T-helper 2 cell treated with Interferon-gamma antibody and Interleukin-4, amounts not matched to agents 100 ng/mL and 5 ng/mL, for 36 hours (primary cell): Measurements from ENCODE around the gene CLDN8. TPM values are rescaled to one million over a fixed set of nuclear protein-coding genes. Genes with fewer than 3 reads are reported as not detected.

Experiments used
- intact Hi-C: fragments of 100-400 bp; cut with micrococcal nuclease; formaldehyde crosslinking; loops from one replicate; pipeline ENCODE4 v1.15.1; 2023
- total RNA-seq: library from RNA; stranded (reverse); gene quantifications from 2 replicates; pipeline ENCODE4 v1.2.3, GENCODE V29; 2022

Gene CLDN8
- total RNA-seq, 1 donor from 2014 or later: not detected

DNA sequence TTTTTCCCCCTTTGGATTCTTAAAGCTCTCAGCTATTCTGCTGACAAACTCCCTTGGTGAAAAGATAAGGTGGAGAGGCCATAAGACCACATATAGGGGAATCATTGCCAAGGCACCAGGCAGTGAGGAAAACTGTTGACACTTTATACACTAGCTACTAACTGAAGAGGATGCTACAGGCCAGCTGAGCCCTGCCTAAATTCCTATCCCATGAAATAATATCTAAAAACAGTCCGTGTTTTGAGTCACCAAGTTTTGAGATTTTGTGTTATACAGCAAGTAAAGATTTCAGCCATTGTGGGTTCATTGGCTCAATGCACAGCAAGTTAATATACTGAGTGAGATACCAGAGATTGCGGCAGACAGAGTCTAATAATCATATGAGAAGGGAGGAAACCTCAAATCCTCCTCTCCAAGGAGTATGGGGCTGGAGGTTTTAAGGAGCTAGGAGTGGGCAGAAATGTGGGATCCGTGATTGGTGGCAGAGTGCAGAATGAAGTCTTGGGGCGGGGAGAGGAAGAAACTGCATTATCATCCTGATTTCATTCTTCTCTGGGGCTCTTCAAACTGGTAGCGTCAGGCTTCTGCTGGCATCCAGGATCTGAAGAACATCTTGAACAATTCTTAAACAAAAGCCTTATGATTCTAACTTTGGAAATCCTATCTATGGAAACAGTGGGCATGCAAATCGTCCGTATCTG lies 9.2 kb downstream of the CLDN8 start:
- intact Hi-C loops: no loop called here

DNA sequence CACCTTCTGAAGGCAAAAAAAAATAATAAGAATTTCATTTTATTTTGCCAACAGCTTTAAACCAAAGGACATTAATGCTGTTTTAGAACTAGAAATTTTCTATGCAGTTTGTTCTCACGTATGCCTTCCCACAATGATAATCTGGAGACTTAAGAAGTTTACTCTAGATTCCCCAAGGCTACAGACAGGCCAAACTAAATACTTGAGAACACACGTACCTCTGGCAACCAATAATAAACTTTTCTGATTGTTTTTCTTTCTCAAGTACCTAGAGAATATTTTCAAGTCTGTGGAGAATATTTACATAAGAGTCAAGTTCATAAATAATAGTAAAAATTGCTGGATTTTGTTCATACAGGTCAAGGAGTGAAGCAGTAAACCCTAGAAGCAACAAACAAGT lies 15.9 kb downstream of the CLDN8 start:
- intact Hi-C loops: no loop called here

DNA sequence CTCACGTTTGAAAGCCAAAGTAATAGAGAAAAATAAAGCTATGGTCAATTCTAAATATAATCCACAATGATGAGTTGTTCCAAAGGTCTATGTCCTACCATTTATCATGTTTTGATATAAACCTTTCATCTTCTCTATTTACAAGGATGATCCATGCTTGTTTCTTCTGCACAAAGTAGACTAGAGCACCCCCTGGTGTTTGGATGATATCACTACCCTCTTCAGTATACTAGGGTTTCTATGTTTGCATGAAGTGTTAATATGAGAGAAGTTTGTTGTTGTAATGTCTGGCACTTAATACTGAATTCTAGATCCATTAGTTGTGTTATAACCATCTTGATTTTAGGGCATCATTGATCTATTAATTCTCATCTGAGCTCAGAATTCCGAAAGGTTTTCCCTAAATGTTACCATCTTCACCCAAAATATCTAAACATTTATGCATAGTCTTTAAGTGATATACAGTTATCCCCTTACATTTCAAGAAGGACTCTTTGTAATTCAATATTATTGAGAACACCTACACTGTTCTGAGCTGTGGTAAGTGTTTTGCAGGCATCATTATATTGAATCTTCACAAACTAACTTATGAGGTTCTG lies 21.1 kb downstream of the CLDN8 start:
- intact Hi-C loops: no loop called here

DNA sequence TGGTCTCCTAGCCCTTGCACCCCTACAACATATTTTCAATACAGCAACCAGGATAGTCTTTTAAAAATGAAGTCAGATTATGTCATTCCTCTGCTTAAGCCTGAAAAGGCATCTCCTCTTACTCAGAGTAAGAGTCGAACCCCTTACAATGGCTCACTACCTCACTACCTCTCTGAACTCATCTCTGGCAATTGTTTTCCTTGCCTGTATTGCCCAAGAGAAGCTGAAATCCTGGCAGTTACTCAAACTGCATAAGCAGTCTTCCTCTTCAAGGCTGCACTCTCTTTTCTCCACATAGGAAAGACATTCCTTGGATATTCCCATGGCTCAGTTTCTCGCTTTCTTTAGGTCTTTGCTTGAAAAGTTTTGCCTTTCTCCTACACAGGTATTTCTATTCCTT lies 22.7 kb downstream of the CLDN8 start:
- intact Hi-C loops: no loop called here

DNA sequence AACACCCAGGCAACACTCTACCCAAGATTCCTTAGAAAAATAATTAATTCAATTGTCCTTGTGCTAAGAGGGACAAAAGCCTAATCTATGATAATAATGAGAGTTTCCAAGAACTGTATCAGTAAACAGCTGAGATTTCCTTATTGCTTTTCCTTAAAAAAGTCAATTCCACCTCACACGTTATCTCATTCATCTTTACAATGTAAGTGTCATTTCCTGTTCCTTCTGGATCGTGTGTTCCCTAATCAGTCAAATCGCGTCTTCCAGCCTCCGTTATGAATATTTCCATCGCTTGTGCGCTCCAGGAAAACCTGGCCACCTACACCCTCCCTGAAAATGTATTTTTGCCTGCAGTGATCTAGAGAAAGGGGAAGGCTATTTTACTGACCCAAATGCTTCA lies 25.3 kb downstream of the CLDN8 start:
- intact Hi-C loops: no loop called here

DNA sequence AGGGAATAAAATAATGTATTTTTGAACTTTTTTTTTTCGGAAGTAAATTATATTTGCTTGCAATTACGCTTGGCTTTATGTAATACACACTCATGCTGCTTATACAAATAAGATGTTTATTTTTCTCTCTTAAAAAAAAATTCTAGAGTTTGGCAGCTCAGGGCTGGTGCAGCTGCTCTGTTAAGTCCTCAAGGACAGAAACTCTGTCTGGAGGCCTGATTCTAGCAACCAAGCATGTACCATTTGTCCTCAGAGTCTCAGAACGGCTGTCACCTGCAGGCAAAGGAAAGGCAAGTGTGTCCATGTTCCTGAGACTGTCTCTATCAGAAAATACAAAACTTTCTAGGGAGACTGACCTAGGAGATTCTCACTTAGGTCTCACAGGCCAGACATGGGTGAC lies 26.1 kb downstream of the CLDN8 start:
- intact Hi-C loops: no loop called here

DNA sequence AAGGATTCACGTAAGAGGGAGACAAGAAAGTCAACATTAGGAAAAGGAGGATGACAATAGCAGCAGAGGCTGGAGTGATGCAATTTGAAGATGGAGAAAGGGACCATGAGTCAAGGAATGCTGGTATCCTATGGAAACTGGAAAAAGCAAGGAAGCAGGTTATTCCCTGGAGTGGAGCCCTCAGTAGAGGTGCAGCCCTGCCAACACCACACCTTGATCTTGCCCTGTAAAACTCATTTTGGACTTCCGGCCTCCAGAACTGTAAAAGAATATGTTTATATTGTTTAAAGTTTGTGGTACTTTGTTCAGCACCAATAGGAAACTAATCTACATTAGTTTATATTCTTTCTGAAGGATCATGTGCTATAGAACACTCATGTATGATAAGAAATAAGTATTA lies 29.7 kb downstream of the CLDN8 start:
- intact Hi-C loops: no loop called here

DNA sequence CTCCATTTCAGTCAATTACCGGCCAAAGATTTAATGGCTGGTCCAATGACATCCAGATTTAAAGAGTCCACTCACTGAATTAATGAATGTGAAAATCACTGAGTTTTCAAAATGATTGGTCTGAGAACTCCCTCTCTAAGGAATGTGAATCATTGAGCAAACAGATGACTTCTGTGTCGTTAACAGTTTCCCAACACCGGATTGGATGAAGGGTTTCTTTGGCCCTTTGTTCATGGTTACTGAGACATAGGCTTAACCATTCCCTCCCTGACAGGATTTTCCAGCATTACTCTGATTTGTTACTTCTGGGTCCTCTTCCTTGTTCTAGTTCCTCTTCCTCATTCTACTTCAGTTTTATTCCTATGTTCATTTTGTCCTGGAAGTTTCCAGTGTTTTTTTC lies 47.8 kb downstream of the CLDN8 start:
- intact Hi-C loops: no loop called here

DNA sequence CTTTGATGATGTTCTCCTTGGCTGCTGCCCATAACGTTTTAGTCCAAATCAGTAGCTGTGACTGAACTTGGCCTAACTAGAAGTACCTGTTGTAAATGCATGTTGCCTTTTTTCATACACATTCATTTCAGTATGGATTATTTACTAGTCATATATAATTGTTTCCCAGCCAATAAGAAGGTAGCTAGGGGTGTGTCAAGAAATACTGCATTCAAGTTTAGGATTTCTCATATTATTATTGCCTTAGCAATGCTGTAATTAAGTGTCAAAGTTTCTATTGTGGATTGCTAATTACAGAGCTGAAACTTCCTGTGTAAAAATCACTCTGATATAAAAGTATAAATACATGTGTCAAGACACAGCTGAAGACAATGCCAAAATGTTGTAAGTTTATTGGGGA lies 49.2 kb downstream of the CLDN8 start, which contains the start of gene CLDN17:
Gene CLDN17, minus strand, starts transcription at position 101 of the 400 bp plus-strand sequence. CDS start 188 bp downstream, outside the sequence.
- intact Hi-C loops: no loop called here

DNA sequence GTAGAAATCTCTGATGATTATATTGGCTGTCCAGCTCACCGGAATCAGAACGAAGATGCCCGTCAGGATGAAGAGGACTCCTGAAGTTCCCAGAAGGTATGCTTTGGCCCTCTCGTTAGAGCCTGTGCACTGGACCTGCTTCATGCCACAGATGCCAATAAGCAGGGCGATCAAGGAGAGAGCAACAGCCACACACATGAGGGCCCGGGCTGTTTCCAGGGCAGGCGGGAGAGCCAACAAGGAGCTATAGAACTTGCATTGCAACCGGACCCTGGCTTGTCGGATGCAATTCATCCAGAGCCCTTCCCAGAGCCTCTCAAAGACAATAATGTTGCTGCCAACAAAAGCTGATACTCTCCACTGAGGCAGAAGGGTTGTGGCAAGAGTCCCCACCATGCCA lies 49.7 kb downstream of the CLDN8 start:
- intact Hi-C loops: no loop called here

DNA sequence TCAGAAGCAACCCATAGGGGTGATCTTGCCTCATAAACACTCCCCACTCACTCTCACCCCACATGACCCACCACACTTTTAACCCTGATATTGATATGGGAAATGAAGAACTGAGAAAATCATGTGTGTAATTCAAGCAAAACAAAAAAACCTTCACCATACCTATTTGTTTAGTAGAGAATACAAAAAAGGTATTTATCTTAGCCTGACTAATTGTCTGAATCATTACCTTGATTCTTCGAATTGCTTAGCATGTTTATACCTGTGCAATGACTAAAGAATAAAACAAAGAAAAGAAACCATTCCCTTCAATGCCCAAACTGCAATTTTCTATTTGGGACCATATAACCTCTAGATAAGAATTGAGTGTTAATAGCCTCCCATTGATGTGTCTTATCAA lies 51.1 kb downstream of the CLDN8 start:
- intact Hi-C loops: no loop called here

Other genes starting within 250 kb of the CLDN8 start
- not detected in 2 replicates for gene CLDN17, start 49.3 kb downstream of the CLDN8 start, total RNA-seq
- not detected in 2 replicates for gene KRTAP24-1, start 66.9 kb upstream of the CLDN8 start, total RNA-seq
- not detected in 2 replicates for gene KRTAP25-1, start 73.4 kb upstream of the CLDN8 start, total RNA-seq
- not detected in 2 replicates for gene KRTAP26-1, start 104.2 kb upstream of the CLDN8 start, total RNA-seq
- not detected in 2 replicates for gene KRTAP27-1, start 121.6 kb upstream of the CLDN8 start, total RNA-seq
- not detected in 2 replicates for gene KRTAP23-1, start 132.5 kb upstream of the CLDN8 start, total RNA-seq
- gene KRTAP13-2, start 156.2 kb upstream of the CLDN8 start, total RNA-seq: not detected in 2 replicates
- not detected in 2 replicates for gene KRTAP13-1, start 179.9 kb upstream of the CLDN8 start, total RNA-seq
- gene KRTAP13-3, start 209.8 kb upstream of the CLDN8 start, total RNA-seq: not detected in 2 replicates
- not detected in 2 replicates for gene KRTAP13-4, start 214.1 kb upstream of the CLDN8 start, total RNA-seq
- not detected in 2 replicates for gene KRTAP15-1, start 224.2 kb upstream of the CLDN8 start, total RNA-seq